Measurements from ENCODE around the gene HYDIN.
"Not testable (repeated sequence)": the region's sequence is repeated elsewhere in the genome, so short reads cannot be mapped to it uniquely, and the experiment has no call there.

- TF ChIP-seq RAD21 (IDR thresholded peaks at IDR 0.05; ENCODE audit: low read length); TAF1 (IDR thresholded peaks at IDR 0.05; ENCODE audit: borderline replicate concordance, low read depth, low read length); POLR2AphosphoS5 (IDR thresholded peaks at IDR 0.05; ENCODE audit: low read depth, low read length); EZH2phosphoT487 (IDR thresholded peaks at IDR 0.05; ENCODE audit: borderline replicate concordance, low read depth); CTCF (IDR thresholded peaks at IDR 0.05): not testable (repeated sequence)
Observed at GRCh38 chr16:70818088-70818487, 412.4 kb downstream of the HYDIN start.
